ENCODE results near the gene SH3RF2. TPM values are rescaled to one million over a fixed set of nuclear protein-coding genes. Genes with fewer than 3 reads are reported as not detected.
A peak's percentile ranks its signal among the peaks of the same experiment; 100 is the strongest.

SH3RF2 gene
- total RNA-seq, 1 donor from 2014 or later = 376 TPM

DNA sequence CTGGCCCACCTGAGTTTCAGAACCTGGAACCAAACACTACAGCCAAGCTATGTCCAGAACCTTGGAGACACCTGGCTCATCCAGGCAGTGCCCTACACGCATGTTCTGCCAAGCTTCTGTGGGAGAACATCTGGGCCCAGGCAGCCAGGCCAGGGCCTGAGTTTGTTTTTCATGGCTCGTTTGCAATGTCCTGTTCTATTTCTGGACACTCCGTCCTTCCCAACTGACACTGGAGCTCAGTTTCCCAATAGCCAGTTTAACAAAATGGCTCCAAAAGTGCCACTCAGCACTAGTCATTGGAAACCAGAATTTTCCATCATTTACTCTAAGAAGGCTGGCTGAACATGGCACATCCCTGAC, 38.6 kb downstream of the SH3RF2 start:
- DNase-seq = peak; percentile 19
- H3K4me3 ChIP-seq = no peak overlapping the region
- intact Hi-C loops (cut with micrococcal nuclease) = no loop called here
- peaks cover 6% of the 10 kb centered on the region for H3K9me3 ChIP-seq (replicated peaks)
- no peaks in the 10 kb centered on the region for H3K27me3 ChIP-seq (ENCODE audit: low read depth)
- TF ChIP-seq, protein P1, sequence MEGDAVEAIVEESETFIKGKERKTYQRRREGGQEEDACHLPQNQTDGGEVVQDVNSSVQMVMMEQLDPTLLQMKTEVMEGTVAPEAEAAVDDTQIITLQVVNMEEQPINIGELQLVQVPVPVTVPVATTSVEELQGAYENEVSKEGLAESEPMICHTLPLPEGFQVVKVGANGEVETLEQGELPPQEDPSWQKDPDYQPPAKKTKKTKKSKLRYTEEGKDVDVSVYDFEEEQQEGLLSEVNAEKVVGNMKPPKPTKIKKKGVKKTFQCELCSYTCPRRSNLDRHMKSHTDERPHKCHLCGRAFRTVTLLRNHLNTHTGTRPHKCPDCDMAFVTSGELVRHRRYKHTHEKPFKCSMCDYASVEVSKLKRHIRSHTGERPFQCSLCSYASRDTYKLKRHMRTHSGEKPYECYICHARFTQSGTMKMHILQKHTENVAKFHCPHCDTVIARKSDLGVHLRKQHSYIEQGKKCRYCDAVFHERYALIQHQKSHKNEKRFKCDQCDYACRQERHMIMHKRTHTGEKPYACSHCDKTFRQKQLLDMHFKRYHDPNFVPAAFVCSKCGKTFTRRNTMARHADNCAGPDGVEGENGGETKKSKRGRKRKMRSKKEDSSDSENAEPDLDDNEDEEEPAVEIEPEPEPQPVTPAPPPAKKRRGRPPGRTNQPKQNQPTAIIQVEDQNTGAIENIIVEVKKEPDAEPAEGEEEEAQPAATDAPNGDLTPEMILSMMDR (IDR thresholded peaks at IDR 0.05; ENCODE audit: borderline replicate concordance) = no peak
- no peaks in the 10 kb centered on the region for H3K36me3 ChIP-seq
- peaks cover 44% of the 10 kb centered on the region for H3K4me1 ChIP-seq
- H3K27ac ChIP-seq (replicated peaks) = peak overlapping the region; percentile 61

DNA sequence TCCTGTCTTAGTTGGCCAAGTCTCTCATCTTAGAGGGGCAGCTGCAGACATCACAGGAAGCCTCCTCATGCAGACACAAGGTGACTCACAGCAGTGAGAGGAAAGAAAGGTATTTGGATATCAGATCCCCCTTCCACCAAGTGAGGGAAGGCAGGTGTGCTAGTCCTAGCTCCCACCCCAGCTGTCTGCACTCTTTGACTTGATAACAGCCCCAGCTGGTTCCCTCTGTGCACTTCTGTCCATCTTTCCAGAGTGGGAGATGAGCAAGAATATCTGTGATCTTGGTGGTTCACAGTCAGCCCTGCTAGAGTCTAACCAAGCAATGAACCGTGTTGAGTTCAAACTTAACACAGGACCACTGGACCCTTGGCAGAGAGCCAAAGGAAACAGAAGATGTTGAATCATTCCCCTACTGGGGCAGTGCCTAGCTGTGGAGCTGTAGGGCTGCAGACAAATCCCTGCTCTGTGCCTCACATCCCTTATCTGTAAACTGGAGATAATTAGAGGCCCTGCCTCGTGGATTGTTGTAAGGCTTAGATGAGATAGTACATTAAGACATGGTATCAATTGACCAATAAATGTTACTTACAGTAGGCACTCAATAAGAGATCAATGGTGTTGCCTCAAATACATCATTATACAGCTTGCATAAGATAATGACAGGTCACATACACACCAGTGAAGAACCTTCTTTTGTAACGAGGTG, 39.1 kb downstream of the SH3RF2 start:
- TF ChIP-seq, protein P1 (IDR thresholded peaks at IDR 0.05; ENCODE audit: borderline replicate concordance) = no peak

DNA sequence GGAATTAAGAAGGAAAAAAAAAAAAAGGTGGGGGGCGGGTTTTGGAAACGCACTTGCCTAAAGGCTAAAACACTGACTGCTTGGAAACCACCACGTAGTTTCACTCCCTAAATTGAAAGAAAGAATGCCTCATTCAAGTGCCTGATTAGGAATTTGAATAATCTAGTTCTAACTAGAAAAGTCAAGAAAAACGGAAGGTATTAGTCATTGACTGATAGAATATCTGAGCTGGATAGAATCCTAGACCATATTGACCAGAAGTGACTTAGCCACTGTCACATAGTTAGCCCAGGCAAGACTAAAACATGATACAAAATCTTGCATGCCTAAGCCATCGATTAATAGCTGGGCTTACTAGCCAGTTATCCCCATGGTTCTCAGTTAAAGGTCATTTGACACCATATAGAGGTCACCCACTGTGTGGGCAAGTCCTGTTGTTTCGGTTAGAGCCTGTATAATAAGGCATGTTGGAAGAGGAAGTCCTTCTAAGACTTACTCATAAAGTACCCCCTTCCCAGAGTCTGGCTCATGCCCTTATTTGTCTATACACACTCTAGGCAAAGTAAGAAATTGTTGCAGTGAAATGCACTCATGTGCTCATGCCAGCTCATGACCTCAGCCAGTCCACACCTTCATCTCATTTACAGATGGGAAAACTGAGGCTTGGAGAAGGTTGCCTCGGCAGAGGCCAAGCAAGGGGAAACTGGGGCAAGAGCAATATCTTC, 40.2 kb downstream of the SH3RF2 start:
- no peak for DNase-seq
- TF ChIP-seq, protein P1 (IDR thresholded peaks at IDR 0.05; ENCODE audit: borderline replicate concordance) = no peak
- intact Hi-C loops (cut with micrococcal nuclease) = no loop called here

More for the DNA sequence above, 39.1 kb downstream of the SH3RF2 start:
- Histone ChIP-seq H3K4me3 (no peak overlapping the region), H3K27me3 (ENCODE audit: low read depth) (no peaks in the 10 kb centered on the region), H3K9me3 (replicated peaks) (peaks cover 6% of the 10 kb centered on the region), H3K27ac (replicated peaks) (peak overlapping the region; percentile 61), H3K4me1 (peaks cover 44% of the 10 kb centered on the region), H3K36me3 (no peaks in the 10 kb centered on the region)
- no peak for DNase-seq
- intact Hi-C loops (cut with micrococcal nuclease) = no loop called here

DNA sequence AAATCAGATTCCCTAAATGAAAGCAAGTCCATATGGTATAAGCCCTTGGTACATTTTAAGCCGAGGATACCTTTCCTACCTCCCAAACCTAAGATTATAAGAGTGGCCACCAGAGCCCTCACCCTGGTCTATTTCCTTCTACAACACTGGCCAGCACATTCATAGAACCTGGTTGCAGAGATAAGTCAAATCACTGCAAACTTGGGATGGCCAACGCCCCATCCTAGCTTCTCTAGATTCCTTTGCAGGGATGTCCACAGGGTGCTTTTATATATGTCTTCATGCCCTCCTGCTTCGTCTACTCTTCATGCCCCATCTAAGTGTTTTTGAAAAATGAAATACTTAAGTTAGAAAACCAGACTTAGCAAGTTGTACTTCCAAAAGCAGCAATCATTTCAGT, 41.8 kb downstream of the SH3RF2 start:
- DNase-seq = no peak
- intact Hi-C loops (cut with micrococcal nuclease) = no loop called here
- TF ChIP-seq, protein P1 (IDR thresholded peaks at IDR 0.05; ENCODE audit: borderline replicate concordance) = no peak
- Histone ChIP-seq H3K9me3 (replicated peaks) (peaks cover 6% of the 10 kb centered on the region), H3K4me1 (peaks cover 61% of the 10 kb centered on the region), H3K4me3 (no peak overlapping the region), H3K27ac (replicated peaks) (peak overlapping the region; percentile 54), H3K36me3 (no peaks in the 10 kb centered on the region), H3K27me3 (ENCODE audit: low read depth) (no peaks in the 10 kb centered on the region)

More for the DNA sequence above, 40.2 kb downstream of the SH3RF2 start:
- Histone ChIP-seq H3K4me1 (peaks cover 47% of the 10 kb centered on the region), H3K27me3 (ENCODE audit: low read depth) (no peaks in the 10 kb centered on the region), H3K27ac (replicated peaks) (no peak overlapping the region), H3K9me3 (replicated peaks) (peaks cover 6% of the 10 kb centered on the region), H3K4me3 (no peak overlapping the region), H3K36me3 (no peaks in the 10 kb centered on the region)

DNA sequence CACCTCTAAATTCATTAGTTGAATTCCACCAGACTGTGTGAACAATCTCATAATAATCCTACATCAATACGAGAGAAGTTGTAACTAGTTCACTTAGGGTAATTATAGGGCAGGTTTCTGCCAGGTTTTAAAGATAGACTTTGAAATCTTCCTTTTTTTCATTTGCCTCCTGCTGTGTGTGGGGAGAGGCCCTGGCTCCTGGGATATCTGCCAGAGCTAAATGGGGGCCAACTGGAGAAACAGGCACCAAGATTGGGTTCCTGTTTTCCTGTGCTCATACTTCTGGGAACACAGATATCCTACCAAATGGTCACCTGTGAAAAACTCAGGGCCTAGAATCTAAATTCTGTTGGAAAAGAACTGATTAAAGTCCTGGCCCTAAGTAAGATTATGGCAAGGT, 42.3 kb downstream of the SH3RF2 start:
- no peak overlapping the region for H3K4me3 ChIP-seq
- intact Hi-C loops (cut with micrococcal nuclease) = no loop called here
- H3K27ac ChIP-seq (replicated peaks) = peak overlapping the region; percentile 54
- DNase-seq = no peak
- H3K4me1 ChIP-seq = peaks cover 67% of the 10 kb centered on the region
- H3K36me3 ChIP-seq = no peaks in the 10 kb centered on the region
- peaks cover 4% of the 10 kb centered on the region for H3K9me3 ChIP-seq (replicated peaks)
- H3K27me3 ChIP-seq (ENCODE audit: low read depth) = no peaks in the 10 kb centered on the region
- TF ChIP-seq, protein P1 (IDR thresholded peaks at IDR 0.05; ENCODE audit: borderline replicate concordance) = no peak

Data from left ventricle myocardium inferior (tissue), 1 donor.